ENCODE data around the gene FKBP2.
A peak's percentile ranks its signal among the peaks of the same experiment; 100 is the strongest.
"Not testable (repeated sequence)": the region's sequence is repeated elsewhere in the genome, so short reads cannot be mapped to it uniquely, and the experiment has no call there.

Gene FKBP2

DNA sequence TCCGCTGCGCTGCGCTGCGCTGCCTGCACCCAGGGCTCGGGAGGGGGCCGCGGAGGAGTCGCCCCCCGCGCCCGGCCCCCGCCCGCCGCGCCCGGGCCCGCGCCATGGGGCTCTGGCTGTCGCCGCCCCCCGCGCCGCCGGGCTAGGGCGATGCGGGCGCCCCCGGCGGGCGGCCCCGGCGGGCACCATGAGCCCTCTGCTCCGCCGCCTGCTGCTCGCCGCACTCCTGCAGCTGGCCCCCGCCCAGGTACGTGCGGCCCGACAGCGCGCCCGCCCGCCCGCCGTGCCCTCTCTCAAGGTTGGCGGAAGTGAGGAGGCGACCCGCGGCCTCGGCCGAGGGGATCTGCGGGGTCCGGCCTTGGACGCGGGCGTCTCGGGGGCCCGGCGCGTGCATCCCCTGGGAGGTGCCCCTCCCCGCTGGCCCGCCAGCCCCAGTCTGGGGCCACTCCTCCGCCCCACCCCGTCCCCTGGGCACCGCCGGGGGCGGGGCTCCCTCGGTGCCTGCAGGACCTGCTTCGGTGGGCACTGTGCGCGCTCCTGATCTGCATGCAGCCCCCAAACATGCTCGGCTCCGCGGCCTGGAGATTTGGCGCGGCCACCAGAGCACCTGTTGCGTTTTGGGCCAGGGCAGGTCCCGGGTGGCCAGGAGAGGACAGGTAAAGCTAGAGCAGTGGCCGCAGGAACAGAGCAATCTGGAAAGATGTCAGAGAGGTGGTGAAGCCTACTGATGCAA, 6.1 kb upstream of the FKBP2 start:
- no peak for DNase-seq (ENCODE audit: low spot score)

DNA sequence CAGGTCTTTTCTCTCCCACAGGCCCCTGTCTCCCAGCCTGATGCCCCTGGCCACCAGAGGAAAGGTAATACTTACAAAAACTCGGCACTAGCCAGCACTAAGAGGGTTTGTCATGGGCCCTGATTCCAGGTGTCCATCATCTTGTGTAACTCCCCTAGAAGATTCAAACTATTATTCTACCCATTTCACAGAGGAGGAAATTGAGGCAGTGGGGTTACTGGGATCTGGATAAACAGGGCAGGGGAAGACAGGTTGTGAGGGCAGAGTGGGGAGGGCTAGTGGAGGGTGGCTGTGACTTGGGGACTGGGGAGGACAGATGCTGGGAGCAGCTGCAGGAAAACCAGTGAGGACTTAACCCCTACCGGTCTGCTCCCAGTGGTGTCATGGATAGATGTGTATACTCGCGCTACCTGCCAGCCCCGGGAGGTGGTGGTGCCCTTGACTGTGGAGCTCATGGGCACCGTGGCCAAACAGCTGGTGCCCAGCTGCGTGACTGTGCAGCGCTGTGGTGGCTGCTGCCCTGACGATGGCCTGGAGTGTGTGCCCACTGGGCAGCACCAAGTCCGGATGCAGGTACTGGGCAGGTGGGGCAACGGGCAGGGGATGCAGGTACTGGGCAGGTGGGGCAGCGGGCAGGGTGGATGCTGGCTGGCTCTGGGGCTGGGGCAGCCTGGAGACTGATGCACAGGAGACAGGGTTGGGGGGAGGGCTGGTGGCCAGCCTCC, 5.3 kb upstream of the FKBP2 start:
- no peak for DNase-seq (ENCODE audit: low spot score)

DNA sequence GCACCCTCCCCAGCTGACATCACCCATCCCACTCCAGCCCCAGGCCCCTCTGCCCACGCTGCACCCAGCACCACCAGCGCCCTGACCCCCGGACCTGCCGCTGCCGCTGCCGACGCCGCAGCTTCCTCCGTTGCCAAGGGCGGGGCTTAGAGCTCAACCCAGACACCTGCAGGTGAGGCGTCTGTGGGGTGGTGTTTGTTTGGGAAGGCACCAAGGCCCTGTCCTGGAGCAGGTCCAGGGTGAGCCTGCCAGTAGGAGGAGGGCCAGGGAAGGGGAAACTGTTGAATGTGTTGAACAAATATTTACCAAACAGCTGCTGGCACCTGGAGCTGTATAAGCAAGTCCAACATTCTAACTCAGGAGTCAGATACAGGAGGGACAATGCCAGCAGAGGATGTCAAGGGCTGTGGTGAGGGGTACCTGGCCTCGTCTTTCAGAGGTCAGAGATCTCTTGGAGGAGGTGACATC, 3.4 kb upstream of the FKBP2 start:
- no peak for DNase-seq (ENCODE audit: low spot score)

DNA sequence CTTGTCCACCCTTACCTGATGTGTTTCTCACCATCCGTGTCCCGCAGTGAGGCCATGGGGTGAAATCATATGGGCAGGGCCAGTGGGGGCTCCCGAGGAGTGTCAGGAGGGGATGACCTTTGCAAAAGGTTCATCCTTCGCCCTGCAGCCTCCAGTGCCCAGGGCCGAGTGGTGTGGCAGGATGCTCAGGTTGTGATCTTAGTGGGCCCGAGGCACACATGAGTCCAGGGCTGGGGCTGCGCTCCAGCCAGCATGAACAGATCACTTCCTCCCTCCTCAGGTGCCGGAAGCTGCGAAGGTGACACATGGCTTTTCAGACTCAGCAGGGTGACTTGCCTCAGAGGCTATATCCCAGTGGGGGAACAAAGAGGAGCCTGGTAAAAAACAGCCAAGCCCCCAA, 2.8 kb upstream of the FKBP2 start:
- DNase-seq (ENCODE audit: low spot score) = no peak

DNA sequence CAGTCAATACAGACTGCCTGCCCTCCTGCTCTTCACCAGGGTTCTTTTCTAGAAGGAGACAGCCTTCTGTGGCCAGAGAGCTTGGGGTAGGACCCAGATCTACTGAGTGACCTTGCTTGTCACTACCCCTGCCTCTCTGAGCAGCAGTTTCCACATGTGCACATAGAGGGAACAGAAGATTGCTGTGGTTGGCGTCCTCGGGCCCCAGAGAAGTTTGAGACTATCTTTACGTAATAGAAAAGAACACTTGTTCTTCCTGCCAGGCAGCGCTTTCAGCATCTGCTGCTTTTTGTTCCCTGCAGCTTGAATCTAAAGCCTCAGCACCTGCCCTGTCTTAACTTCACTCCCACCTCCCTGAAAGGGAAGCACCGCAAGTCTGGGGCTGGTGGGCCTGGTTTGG, 1.9 kb upstream of the FKBP2 start:
- peak; percentile 42 for DNase-seq (ENCODE audit: low spot score)

DNA sequence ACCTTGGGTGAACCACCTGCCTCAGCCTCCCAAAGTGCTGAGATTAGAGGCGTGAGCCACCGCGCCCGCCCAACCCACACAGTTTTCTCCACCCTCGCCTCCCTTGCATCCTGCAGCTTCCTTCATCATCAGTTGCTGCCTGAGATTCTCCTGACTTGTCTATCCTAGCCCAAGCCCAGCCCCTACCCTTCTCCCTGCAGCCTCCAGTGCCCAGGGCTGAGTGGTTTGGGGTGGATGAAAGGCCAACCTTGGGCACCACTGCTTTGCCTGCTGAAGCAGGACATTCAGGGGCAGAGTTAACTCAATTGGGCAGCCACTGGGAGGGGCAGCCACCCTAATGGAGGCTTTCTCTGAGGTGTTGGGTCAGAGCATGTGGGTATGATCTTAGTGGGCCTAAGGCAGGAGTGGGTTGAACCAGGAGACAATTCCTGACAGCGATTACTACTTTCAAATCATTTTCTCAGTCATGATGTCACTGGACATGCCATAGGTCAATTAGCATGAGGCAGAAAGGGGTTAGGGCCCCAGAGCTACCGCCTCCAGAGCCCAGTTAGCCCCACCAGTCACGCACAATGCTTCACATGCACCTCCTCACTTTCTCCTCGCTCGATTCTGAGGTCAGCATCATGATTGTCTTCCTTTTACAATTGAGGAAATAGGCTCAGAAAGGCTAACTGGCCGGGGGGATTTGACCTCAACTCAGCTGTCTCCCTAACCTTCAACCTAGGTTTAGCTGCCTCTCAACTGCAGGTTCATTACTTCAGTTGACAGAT, 1.0 kb upstream of the FKBP2 start:
- DNase-seq (ENCODE audit: low spot score) = peak; percentile 71

DNA sequence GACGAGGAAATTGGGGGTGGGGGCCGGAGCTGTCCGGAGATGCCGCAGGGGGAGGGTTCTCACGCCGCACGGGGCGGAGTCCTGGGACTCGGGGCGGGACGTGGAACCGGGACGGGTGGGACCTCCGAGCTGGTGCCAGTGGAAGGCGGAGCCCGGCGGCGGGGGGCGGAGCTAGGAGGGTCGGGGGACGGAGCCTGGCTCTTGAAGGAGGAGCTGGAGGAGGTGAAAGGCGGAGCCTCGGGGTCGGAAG, 271 bp downstream of the FKBP2 start:
- peak; percentile 100 for DNase-seq (ENCODE audit: low spot score)

DNA sequence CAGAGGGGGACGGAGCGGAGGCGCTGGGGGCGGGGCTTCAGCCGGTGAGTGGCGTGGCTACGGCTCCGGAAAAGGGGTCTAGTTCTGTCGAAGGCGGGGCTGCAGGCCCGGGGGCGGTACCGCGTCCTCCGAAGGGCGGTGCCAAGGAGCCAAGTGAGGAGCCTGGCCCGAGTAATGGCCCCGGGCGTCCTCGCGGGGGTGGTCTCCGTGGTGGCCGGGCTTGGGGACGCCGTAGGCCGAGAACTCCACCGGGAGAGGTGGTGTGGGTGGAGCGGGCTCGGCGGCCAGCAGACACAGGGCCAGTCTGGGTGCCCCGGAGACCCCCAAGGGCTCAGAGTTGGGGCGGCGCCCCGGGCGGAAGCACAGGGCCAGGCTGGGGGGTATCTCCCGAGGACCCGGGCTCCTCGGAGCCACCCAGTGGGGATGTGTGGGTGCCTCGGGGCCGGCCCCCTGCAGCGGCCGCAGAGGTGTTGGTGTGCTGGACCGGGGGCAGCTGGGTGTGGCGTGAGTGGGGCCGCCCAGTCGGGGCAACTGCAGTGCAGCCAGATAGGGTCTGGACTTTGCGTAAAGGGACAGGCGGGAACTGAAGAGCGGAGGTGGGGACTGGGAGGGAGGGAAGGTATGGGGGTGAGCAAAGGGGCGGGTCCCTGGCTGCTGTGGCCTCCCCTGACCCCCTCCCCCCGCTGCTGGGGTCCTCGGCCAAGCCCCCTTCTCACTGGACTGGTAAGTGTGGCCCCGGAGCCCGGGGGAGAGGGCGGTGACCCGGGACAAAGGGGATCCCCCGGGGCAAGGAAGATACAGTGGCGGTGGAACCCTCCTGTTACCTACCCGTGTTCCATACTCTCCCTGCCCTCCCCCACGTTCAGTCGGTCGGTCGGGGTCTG, 838 bp downstream of the FKBP2 start:
- no peak for DNase-seq (ENCODE audit: low spot score)

DNA sequence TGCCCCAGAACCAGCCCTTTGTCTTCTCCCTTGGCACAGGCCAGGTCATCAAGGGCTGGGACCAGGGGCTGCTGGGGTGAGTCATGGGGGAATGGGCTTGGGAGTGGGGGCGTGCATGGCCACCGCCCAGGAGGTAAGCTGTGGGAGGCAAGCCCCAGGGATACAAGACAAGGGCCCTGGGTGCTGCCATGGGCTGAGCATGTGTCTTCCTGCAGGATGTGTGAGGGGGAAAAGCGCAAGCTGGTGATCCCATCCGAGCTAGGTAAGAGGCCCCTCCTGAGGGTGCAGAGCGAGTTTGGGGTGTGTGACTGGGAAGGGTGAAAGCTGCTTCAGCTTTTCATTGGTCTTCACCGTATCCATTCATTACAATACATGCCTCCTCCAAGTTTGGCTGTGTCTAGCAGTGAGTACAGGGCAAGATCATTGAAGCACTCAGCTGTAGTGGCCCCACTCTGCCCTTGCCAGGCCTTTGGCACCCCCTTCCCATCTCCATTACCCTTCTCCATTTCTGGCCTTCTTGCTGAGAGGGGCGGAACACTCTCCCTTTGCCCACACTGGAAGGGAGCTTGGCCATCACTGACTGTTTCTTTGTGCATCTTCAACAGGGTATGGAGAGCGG, 2.5 kb downstream of the FKBP2 start:
- DNase-seq (ENCODE audit: low spot score) = no peak

DNA sequence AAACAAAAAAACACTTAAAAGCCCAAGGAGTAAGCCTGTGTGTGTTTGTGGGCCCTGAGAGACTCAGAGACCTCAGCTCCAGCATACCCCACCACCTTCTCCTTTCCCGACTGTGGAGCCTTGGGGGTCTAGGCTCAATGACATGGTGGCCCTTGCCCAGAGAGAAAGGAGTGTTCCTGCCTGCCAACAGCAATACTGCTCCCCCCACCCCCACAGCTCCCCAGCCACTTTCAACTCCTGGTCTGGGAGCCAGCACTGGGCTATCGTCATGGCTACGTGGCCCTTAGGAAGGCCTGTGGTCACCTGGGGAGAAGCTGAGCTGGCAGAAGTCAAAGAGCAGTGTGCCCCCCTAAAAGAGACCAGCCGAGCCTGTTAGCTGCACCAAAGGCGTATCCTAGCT, 3.2 kb downstream of the FKBP2 start:
- no peak for DNase-seq (ENCODE audit: low spot score)

DNA sequence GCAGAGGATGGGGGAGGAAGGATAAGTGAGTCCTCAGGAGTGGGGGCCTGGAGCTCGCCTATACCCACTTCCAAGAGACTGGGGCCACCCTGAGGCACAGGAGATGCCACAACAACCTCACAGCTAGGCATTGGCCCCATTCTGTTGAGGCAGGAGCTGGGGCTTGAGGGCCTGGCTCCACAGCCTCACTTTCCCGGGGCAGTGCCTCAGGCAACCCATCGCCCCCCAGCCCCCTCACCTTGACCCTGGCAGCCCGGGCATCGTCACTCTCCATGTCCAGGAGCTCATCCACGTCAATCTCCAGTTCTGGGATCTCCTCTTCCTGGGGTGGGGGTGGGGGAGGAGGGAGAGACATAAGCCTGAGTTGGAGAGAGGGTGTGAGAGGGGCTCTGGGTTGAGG, 4.1 kb downstream of the FKBP2 start:
- DNase-seq (ENCODE audit: low spot score) = no peak

DNA sequence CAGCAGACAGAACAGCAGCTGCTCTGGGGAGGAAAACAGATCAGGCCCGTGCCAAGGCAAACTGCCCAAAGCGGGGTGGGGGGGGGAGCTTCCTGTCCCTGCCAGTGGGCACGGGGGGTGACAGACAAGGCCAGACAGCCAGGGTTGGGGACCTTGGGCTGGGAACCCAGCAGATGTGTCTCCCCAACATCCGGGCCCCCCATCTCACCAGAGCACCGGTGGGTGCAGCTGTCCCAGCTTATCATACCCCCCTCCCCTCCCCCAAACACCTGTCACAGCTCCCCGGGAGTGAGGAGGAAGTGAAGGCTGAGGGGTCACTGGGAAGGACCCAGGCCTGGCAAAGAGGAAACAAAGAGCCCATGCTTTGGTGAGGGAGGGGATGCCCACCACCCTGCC, 4.5 kb downstream of the FKBP2 start:
- no peak for DNase-seq (ENCODE audit: low spot score)

DNA sequence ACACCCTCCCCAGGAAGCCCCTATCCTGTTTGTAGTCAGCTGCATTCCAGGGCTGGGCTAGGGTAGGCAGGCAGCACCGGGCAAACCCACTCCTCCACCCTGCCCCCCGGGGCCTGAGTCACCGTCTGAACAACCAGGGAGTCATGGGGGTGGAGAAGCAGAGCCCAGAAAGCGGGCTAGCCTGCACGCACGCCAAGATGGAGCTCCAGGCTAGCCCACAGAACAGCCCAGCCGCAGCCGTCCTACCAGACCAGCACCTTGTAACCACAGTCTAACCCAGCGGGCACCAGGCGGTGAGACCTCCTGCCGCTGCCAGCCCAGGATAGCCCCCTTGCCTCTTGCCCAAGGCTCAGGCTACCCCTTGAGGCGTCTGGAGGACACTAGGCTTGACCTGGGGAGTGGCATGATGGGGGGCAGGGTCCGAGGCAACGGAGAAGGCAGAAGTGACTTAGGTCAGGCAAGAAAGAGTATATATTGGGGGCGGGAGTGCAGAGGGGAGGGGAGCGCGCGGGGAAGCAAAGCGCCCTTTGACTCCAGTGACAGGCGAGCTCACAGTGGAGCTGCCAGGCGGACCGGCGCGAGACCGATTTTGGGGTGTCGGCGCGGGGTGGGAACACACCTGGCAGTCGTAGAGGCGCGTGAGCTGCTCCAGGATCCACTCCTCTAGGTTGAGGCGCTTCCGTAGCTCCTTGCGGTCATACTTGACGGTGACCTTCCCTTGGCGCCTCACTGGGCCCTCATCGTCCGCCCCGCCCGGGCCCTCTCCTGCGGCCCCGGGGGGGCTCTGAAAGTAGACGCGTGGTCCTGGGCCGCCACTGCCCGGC, 5.1 kb downstream of the FKBP2 start:
- DNase-seq (ENCODE audit: low spot score) = no peak

DNA sequence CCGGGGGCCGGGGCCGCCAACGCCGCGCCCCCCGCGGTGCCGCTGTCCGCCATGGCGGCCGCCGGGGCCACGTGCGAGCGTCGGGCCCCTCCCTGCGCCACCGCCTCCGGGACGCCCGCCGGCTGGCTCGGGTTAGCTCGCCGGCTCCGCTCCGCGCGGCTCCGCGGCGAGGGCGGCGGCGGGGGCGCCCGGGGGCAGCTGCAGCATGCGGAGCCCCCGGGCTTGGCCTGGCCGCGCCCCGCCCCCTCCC, 5.7 kb downstream of the FKBP2 start:
- not testable (repeated sequence) for DNase-seq (ENCODE audit: low spot score)

DNA sequence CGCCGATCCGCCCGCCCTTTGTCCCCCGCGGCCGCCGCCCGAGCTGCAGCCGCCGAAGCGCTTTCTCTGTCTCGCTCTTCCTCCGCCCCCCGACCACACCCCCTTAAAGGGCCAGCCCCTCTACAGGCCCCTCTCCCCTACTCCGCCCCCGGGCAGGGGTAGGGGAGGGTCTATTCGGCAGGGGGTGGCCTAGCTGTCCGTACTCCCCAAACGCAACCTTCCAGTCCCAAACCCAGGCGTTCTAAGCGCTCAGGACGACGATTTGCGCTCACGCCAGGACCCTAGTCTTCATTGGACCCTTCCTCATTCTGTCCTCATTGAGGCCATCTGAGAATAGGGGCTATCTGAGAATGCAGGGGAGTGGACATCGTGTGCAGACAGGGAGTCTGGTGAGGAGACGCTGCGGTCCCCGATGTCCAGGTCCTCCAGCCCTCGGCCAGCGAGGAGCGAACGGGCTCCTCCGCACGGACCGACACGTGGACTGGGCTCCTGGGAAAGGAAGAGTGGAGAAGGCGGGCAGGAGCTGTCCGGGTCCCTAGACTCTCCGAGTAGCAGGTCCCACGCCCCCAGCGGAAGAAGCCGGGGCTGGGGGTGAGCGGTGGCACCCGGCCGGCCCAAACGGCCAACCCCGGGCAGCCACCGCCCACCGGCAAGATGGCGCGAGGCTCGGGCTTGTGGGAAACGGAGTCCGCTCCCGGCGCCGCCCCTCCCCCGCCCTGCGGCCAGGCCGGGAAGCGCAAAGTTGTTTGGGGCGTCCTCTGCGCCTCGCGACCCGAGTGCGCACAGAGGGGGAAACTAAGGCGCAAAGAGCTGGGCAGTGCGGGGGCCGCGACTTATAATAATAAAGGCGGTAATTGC, 6.2 kb downstream of the FKBP2 start, which contains the start of gene PPP1R14B:
Gene PPP1R14B, minus strand, starts transcription at position 73 of the 858 bp plus-strand sequence. CDS start 270 bp downstream, outside the sequence.
- peak; percentile 88 for DNase-seq (ENCODE audit: low spot score)

DNA sequence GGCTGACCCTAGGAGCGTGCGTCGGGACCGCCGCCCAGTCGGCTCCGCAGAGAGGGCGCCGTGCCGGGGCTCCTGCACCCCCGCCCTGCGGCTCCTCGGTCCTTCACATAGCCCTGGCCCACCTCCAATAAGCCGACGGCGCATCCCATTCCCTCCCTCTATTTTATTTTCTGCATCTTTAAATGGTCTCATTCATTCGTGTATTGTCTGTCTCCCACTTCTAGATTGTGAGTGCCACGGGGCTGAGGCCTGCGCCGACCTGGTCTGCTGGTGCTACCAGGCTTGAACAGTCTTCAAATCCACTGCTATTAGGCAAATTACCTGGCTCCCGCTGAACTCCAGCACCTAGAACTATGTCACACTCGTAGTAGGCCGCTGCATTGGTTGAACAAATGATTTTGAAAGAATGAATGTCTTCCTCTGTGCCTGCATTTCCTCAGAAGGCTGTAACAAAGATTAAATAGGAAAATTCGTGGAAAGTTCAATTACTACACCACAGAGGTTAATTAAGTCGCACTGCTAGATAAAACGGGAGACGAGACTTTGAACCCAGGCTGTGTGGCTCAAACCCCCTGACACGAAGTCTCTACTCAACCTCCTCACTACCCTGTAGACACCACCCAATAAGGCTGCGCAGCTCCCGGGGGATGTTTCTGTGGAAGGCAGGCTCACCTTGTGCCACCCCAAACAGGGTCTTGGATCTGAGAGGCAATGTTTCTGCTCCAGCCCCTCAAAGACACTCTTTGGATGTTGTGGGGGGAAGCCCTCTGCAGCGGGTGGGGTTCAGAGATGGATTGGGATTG, 7.0 kb downstream of the FKBP2 start:
- no peak for DNase-seq (ENCODE audit: low spot score)

DNA sequence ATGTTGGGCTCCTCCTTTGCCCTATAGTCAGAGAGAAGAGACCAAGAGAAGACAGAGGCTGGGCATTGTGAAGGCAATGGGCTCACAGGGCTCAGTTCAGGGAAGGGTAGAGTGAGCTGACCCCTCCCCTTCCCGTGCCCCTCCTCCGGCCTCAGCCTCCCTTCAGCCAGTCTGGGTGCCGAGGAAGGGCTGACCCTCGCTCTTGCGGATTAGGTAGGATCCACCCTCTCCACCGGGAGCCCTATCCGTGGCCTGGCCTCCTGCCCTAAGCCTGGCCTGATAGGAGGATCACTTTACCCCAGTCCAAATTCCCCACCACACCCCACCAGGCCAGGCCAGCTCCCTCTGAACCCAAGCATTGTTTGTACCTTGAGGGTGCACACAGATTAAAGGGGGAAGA, 7.7 kb downstream of the FKBP2 start:
- no peak for DNase-seq (ENCODE audit: low spot score)

DNA sequence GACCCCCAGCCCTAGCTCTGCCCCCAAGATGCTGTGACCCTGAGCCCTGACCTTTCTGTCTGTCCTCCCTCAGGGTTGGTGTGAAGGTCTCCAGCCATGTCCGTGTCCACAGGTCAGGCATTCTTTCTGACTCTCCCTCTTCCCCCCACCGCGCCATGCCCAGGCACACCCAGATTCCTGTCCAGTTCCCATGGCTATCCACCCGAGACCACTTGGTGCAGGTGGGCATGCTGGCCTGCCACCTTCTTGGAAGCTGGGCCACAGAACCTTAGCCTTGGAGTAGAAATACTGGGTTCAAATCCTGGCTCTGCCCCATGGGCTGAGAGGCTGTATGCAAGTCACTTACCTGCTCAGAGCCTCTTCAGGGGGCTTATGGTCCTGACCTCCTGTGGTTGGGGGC, 8.1 kb downstream of the FKBP2 start:
- DNase-seq (ENCODE audit: low spot score) = no peak
